ENCODE measurements around the gene PXT1.

The PXT1 gene

DNA sequence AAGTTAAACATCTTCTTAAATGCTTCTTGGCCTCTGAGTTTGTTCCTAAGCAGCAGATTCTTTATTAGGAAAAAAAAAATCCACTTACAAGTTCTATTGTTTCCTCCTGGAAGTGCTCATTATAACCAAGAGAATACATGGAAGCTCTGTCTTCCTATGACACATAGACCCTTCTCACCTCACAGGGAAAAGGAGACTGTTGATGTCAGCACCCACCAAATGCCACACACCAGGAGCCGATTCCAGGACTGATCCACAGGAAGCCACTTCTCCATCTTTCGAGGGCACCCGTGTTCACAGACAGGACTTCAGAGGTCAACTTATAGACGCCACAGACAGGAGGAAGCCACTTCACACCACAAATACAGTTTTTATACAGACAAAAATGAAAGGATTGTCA, 92.6 kb downstream of the PXT1 start:
- TF ChIP-seq, protein P1, sequence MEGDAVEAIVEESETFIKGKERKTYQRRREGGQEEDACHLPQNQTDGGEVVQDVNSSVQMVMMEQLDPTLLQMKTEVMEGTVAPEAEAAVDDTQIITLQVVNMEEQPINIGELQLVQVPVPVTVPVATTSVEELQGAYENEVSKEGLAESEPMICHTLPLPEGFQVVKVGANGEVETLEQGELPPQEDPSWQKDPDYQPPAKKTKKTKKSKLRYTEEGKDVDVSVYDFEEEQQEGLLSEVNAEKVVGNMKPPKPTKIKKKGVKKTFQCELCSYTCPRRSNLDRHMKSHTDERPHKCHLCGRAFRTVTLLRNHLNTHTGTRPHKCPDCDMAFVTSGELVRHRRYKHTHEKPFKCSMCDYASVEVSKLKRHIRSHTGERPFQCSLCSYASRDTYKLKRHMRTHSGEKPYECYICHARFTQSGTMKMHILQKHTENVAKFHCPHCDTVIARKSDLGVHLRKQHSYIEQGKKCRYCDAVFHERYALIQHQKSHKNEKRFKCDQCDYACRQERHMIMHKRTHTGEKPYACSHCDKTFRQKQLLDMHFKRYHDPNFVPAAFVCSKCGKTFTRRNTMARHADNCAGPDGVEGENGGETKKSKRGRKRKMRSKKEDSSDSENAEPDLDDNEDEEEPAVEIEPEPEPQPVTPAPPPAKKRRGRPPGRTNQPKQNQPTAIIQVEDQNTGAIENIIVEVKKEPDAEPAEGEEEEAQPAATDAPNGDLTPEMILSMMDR (IDR thresholded peaks at IDR 0.05): no peak

DNA sequence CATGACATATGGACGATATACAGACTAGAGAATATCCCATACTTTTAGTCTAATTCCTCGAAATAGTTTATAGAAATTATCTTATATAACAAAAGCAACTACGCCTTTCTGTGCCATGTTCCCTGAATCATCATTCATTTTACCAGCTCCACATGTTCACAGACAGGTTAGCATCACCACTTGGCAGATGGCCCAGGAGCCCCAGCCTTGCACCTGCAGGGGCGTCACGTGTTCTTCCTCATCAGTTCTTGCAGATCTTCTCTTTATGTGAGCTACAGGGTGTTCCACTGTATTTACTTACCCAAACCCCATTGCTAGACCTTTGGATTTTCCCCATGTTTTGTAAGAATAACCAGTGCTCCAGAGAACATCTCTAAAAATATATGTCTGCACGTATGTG, 93.4 kb downstream of the PXT1 start:
- TF ChIP-seq, protein P1 (IDR thresholded peaks at IDR 0.05): no peak

DNA sequence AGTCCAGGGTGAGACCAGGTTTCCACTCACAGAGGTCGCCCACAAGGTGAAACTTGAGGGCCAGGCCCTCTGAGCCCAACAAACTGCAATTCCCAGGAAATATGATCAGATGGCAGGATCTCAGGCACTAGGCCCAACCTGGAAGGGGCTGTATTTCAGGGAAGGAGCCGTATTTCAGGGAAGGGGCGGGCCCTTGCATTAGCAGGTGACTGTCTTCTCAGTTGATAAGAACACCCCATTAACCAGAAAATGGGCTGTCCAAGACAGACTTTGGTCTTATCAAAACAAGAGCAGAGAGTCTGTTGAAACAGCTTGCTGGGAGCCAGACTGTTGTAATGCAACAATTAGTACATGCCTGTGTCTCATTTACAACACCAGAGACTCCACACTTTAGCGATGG, 95.0 kb downstream of the PXT1 start:
- TF ChIP-seq, protein P1 (IDR thresholded peaks at IDR 0.05): no peak

DNA sequence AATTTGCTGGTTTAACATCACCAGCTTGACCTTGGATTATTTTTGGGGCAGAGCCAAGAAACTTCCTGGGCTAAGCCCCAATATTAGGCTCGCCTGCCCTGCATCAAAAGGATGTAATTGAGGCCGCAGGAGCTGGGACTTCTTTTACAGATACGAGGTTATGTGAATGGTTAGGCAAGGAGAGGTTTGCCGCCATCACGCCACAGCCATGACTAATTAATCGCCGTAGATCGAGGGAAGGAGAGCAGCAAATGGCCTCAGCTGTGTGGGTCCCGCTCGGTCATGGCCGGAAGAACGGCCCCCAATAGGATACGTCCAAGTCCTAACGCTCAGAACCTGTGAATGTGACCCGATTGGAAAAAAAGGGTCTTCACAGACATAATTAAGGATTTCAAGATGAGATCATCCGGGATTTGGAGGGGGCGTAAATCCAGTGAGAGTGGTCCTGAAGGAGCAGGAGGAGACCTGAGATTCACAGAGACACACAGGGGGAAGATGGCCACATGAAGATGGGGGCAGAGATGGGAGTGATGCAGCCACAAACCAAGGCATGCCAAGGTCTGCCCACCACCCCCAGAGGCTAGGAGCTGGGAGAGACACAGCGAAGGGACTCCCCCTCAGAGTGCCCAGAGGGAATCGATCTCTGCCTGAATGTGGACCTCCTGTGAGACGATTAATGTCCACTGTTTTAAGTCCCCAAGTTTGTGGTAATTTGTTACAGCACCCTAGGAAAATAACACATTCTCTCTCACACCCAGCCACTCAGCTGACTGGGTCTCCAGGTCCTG, 96.0 kb downstream of the PXT1 start:
- TF ChIP-seq, protein P1 (IDR thresholded peaks at IDR 0.05): no peak

DNA sequence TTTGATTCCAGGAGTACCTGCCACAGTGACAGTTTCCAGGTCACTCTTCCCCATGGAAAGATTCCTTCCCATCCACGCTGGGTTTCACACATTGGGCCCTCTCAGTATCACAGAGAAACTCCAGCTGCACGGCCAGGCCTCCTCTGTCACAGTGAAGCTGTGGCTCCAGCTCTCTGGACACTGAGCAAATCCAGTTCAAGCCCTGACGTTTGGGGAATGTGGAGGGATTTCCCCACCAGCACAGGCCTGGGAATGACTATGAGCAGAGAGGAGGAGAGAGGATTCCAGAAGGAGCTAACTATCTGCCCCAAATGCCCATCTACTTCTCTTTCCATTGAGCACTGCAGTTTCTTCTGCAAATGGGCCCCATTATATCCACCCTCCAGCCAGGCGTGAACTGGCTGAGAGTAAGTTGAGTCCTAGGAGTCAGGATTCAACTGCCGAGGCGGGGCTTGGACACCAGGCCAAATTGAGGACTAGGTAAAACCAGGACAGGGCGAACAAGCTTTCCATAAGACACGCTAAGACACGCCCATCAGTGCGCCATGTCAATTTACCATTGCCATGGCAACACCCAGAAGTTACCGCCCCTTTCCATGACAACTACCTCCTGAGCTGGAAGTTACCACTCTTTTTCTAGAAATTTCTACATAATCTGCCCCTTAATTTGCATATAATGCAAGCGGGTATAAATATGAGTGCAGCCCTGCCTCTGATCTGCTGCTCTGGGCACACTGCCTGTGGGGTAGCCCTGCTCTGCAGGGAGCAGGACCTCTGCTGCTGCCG, 96.8 kb downstream of the PXT1 start:
- TF ChIP-seq, protein P1 (IDR thresholded peaks at IDR 0.05): no peak

DNA sequence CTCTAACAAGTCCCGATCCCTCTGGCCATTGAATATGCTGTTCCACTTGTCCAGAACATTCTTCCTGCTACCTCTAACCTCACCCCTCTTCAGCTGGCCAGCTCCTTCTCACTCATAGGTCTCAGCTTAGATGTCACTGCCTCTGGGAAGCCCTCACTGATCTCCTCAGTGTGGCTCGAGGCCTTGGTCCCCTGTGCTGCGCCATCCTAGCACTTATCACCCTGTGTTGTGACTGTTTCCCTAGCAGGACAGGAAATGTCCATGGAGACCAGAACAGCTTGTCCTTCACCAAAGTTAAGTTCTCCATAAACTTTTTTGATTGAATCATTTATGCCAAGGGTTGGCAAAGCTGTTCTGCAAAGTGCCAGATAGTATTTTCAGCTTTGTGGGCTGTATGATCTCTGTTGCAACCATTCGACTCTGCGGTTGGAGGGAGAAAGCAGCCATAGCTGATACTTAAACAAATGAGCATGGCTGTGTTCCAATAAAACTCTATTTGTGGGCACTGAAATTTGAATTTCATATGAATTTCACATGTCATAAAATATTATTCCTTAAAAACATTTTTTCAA, 99.5 kb downstream of the PXT1 start:
- TF ChIP-seq, protein P1 (IDR thresholded peaks at IDR 0.05): no peak

DNA sequence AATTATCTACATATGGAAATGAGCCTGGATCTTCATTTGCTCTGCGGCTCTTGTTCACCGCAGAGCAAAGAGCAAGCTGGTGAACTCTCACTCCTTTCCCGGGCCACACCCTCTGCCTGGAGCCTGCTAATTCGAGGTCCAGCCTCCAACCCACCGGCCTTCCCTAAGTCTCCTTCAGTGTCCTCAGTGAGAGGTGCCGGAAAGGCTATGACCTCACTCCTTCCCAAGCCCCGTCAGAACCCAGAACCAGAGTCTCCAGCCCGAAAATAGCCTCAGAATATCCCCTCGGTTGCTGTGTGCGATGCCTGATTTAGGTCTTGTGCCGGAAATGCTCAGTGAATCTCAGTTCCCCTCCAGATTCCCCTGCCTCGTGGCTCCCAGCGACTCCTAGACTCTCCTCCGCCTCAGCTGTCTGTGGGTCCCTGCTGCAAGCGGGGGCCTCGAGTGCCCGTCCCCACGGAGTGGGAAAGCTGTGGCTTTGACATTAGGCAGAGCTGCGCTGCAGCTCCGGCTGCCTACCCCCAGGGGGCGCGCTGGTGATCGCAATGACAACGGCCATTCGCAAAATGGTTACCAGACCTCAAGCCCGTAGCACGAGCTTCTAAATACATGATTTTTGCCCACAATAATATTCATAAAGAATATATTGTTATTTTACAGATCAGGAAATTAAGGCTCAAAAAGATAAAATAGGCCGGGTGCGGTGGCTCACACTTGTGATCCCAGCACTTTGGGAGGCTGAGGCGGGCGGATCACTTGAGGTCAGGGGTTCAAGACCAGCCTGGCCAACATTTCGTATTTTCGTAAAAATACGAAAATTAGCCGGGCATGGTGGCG, 101.8 kb downstream of the PXT1 start:
- TF ChIP-seq, protein P1 (IDR thresholded peaks at IDR 0.05): peak; percentile 92
